H7 (cell line): ENCODE measurements around the gene SEMA3B. TPM values are rescaled to one million over a fixed set of nuclear protein-coding genes. Genes with fewer than 3 reads are reported as not detected.

Source experiments
- DNase-seq: peaks from one replicate; pipeline ENCODE4 v3.0.0; 2012
- H3K27me3 ChIP-seq: 2 replicates; pipeline ENCODE4 v1.6.0; 2011; ENCODE audit warnings: mild to moderate bottlenecking, low read length; ENCODE audit not compliant: control insufficient read depth, insufficient read depth
- H3K36me3 ChIP-seq: replicated peaks from 2 replicates; pipeline ENCODE4 v1.5.1; 2011; ENCODE audit warnings: low read length; ENCODE audit not compliant: control insufficient read depth, insufficient read depth
- H3K4me3 ChIP-seq: 2 replicates; pipeline ENCODE4 v1.5.1; 2011; ENCODE audit warnings: low read depth, mild to moderate bottlenecking, control low read depth, low read length, moderate library complexity; ENCODE audit not compliant: insufficient read depth
- total RNA-seq: library from RNA; depleted of rRNA; stranded (reverse); fragments of >200 nt; shearing (Covaris generic); gene quantifications from 2 replicates; pipeline ENCODE4 v1.2.3, GENCODE V29; 2014; rRNA removed

SEMA3B gene
- total RNA-seq, 1 experiment from 2014 or later = 2.8 TPM

- DNase-seq = peak; percentile 92
- no peaks in the 10 kb centered on the region for H3K27me3 ChIP-seq
Measured at GRCh38 chr3:50324351-50325112, 55.6 kb downstream of the SEMA3B start.

GRCh38 chr3:50325113-50325480 lies 56.1 kb downstream of the SEMA3B start:
- no peak for DNase-seq
- no peaks in the 10 kb centered on the region for H3K27me3 ChIP-seq
- peaks cover 8% of the 10 kb centered on the region for H3K36me3 ChIP-seq
- no peak overlapping the region for H3K4me3 ChIP-seq

More at GRCh38 chr3:50324351-50325112, 55.6 kb downstream of the SEMA3B start:
- Histone ChIP-seq H3K4me3 (no peak overlapping the region), H3K36me3 (peaks cover 8% of the 10 kb centered on the region)

- H3K36me3 ChIP-seq = peaks cover 12% of the 10 kb centered on the region
- no peak for DNase-seq
- H3K27me3 ChIP-seq = no peaks in the 10 kb centered on the region
- H3K4me3 ChIP-seq = no peak overlapping the region
Measured at GRCh38 chr3:50325497-50326181, 56.7 kb downstream of the SEMA3B start.

- no peak overlapping the region for H3K4me3 ChIP-seq
- no peaks in the 10 kb centered on the region for H3K27me3 ChIP-seq
- H3K36me3 ChIP-seq = peaks cover 17% of the 10 kb centered on the region
- no peak for DNase-seq
Measured at GRCh38 chr3:50326182-50326541, 57.2 kb downstream of the SEMA3B start.

- Histone ChIP-seq H3K36me3 (peaks cover 25% of the 10 kb centered on the region), H3K27me3 (no peaks in the 10 kb centered on the region), H3K4me3 (peak overlapping the region; percentile 99)
- no peak for DNase-seq
Measured at GRCh38 chr3:50327129-50327528, 58.2 kb downstream of the SEMA3B start.

Other genes with a start within 250 kb of the SEMA3B start
- 69.1 and 104 TPM in 2 replicates for gene RBM5, start 180.2 kb upstream of the SEMA3B start, total RNA-seq
- 40.5 and 44.5 TPM in 2 replicates for gene SEMA3F, start 113.8 kb upstream of the SEMA3B start, total RNA-seq
- not detected in 2 replicates for gene GNAT1, start 77.5 kb upstream of the SEMA3B start, total RNA-seq
- 0.21 and 0.22 TPM in 2 replicates for gene SLC38A3, start 63.9 kb upstream of the SEMA3B start, total RNA-seq
- 204 and 246 TPM in 2 replicates for gene GNAI2, start 32.9 kb upstream of the SEMA3B start, total RNA-seq
- 0.07 and 1.2 TPM in 2 replicates for gene LSMEM2, start 9.9 kb downstream of the SEMA3B start, total RNA-seq
- gene IFRD2, start 23.3 kb downstream of the SEMA3B start, total RNA-seq = 118 and 146 TPM in 2 replicates
- 3.5 and 5.7 TPM in 2 replicates for gene HYAL3, start 30.3 kb downstream of the SEMA3B start, total RNA-seq
- gene NAA80, start 30.3 kb downstream of the SEMA3B start, total RNA-seq = 23.7 and 28.3 TPM in 2 replicates
- gene HYAL1, start 34.4 kb downstream of the SEMA3B start, total RNA-seq = 5.4 and 8.2 TPM in 2 replicates
- gene HYAL2, start 53.6 kb downstream of the SEMA3B start, total RNA-seq = 122 TPM in 2 replicates
- 36.3 and 42.1 TPM in 2 replicates for gene TUSC2, start 59.1 kb downstream of the SEMA3B start, total RNA-seq
- gene RASSF1, start 71.7 kb downstream of the SEMA3B start, total RNA-seq = 11.4 and 16.7 TPM in 2 replicates
- gene ZMYND10, start 76.6 kb downstream of the SEMA3B start, total RNA-seq = 1.1 and 1.3 TPM in 2 replicates
- gene NPRL2, start 81.6 kb downstream of the SEMA3B start, total RNA-seq = 41.1 and 41.6 TPM in 2 replicates
- gene CYB561D2, start 81.7 kb downstream of the SEMA3B start, total RNA-seq = 19.0 and 20.0 TPM in 2 replicates
- gene TMEM115, start 90.4 kb downstream of the SEMA3B start, total RNA-seq = 33.1 and 38.7 TPM in 2 replicates
- 5.5 and 5.9 TPM in 2 replicates for gene CACNA2D2, start 234.5 kb downstream of the SEMA3B start, total RNA-seq